Stimulated activated effector memory CD8-positive, alpha-beta T cell treated with anti-CD3 and anti-CD28 coated beads, Interleukin-12 subunit alpha, Interleukin-12 subunit beta, amount 100 ng/mL, for 72 hours (primary cell): Measurements from ENCODE around the gene FHAD1.

ENCODE experiments used
- ATAC-seq: fragments of 150-1000 bp; cut with Tn5 transposase; 2 replicates; pipeline ENCODE4 v1.10.0; 2021
- DNase-seq, 2 donors: peaks; one replicate each; pipeline ENCODE4 v3.0.0; 2021 to 2022; ENCODE audit warnings: low spot score in 2 of 2
- H3K27ac Mint-ChIP-seq: one replicate; pipeline ENCODE4 v1.8.0; 2022; ENCODE audit warnings: mild to moderate bottlenecking, mixed read lengths
- H3K36me3 Mint-ChIP-seq: one replicate; pipeline ENCODE4 v1.8.0; 2022; ENCODE audit warnings: mild to moderate bottlenecking, mixed read lengths
- H3K4me1 Mint-ChIP-seq: one replicate; pipeline ENCODE4 v1.8.0; 2022; ENCODE audit warnings: mixed read lengths
- H3K4me3 Mint-ChIP-seq: one replicate; pipeline ENCODE4 v1.8.0; 2022; ENCODE audit warnings: mild to moderate bottlenecking, mixed read lengths
- H3K9me3 Mint-ChIP-seq: one replicate; pipeline ENCODE4 v1.8.0; 2022; ENCODE audit warnings: mixed read lengths

FHAD1 gene

DNA sequence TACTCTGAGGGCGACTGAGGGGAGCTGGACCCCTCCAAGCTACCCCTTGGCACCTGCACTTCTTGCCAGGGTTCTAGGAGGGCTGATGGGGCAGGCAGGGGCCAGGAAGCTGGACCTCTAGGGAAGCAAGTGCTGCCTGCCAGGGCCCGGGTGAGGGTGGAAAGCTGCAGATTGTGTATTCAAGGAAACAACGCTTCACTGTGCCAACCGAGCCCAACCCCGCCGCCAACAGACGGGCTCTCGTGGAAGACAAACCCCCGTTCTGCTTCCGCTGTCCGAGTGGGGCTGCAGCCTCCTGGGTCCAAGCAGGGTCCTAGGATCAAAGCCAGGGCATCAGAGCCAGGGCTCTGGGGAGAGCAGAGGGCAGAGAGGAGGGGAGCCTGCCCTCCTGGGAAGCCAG, 165.8 kb downstream of the FHAD1 start:
- Mint-ChIP-seq H3K27ac (peak overlapping the region; percentile 94), H3K4me3 (peak overlapping the region; percentile 96), H3K9me3 (no peaks in the 10 kb centered on the region), H3K36me3 (peaks cover 64% of the 10 kb centered on the region), H3K4me1 (peaks cover 80% of the 10 kb centered on the region)
- no peak for ATAC-seq
- no peak for DNase-seq

DNA sequence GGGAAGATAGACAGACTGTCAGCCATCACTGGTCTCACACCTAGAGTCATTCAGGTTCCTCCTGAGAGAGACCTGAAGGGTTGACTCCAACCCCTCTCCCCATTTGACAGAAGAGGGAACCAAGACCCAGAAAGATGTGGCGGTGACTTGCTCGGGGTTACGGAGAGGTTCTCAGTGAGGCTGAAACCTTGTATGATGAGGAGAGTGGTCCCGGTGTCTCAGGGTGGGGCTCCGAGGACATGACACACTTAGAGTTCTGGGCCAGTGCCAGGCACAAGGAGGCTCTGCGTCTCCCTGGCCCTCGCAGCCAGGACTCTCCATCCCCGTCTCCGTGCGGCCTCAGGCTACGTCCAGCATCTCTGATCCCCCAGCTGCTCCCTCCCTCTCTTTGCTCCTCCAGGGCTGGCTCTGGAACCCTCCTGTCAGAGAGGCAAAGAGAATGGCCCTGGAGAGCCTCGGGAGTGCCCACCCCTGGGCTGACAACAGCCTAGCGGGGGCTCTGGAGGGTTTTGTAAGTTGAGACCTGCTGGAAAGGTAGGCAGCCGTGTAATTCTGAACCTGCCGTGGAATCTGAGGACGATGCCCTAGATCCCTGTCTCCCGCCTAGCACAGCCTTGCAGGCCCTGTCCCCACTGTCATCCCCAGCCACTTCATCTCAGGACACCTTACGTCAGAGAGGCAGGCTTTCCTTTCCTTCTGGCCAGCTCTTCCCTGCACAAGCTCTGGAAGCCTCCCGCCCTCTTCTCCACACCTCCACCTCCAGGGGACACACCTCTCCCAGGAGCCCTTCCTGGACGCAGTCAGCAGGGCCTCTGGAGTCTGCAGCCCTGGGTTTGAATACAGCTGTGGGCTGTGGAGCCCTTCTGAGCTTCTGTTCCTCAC, 166.8 kb downstream of the FHAD1 start:
- H3K36me3 Mint-ChIP-seq: peaks cover 74% of the 10 kb centered on the region
- peak overlapping the region; percentile 96 for H3K4me3 Mint-ChIP-seq
- no peaks in the 10 kb centered on the region for H3K9me3 Mint-ChIP-seq
- DNase-seq (no peak), ATAC-seq (no peak)
- peaks cover 81% of the 10 kb centered on the region for H3K4me1 Mint-ChIP-seq
- peak overlapping the region; percentile 94 for H3K27ac Mint-ChIP-seq

DNA sequence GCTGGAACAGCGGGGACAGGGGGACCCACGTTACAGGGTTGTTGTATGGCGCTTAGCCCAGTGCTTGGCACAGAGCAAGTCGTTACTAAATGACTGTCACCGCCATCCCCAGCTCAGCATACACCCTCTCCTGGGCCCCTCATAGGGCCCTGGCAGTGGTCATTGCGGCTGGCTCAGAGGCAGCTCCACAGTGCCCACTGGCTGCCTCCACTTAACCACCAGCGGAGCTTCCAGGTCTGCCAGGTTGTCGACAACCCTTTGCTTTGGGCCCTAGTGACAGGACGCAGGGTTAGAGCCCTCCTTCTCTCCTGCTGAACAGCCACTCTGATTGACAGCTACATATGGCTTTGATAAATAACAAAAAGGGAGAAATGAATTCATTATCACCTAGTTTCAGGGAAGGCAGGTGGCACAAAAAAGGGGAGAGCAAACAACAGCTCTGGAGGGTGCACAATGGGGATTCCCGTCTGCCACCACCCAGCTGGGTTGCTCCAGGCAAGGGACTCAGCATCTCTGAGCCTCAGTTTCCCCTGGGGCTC, 167.5 kb downstream of the FHAD1 start:
- ATAC-seq (no peak), DNase-seq (no peak)
- Mint-ChIP-seq H3K4me3 (peak overlapping the region; percentile 96), H3K27ac (no peak overlapping the region), H3K4me1 (peaks cover 78% of the 10 kb centered on the region), H3K9me3 (no peaks in the 10 kb centered on the region), H3K36me3 (peaks cover 75% of the 10 kb centered on the region)

DNA sequence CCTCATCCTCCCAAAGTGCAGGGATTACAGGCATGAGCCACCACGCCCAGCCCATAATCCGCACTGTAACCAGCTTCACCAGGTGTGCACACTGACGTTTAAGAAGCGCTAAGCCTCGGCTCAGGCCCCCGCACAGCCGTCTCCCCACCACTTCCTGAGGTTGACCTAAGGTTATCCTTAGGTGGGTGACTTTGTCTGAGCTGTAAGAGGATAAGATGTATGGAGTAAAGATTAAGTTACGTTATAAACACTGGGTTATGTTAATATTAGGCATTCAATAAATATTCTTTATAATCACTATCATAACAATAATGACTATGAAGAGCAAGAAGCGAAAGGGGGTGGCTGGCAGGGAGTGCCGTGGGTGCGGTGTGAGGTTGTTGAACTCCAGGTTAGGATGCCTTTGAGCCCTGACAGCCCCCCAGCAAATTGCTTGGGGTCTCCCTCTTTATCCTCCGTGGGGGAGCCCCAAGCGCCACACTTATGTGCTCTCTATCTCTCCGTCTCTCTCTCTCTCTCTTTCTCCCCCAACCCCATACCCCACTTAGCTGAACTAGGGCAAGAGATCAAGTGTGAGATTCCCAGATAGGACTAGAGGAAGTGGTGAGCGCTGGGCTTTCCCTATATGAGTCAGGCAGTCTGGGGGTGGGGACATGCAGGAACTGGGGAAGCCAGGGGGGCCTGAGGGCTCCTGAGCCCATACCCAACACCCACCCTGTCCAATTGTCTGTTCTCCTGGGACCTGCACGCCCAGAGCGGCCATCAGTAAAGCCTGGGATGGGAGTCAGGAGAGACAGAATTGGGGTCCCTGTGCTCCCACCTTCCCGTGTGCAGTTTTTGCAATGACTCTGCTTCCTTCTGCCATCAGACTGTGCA, 170.3 kb downstream of the FHAD1 start:
- Mint-ChIP-seq H3K4me3 (peak overlapping the region; percentile 71), H3K36me3 (peaks cover 76% of the 10 kb centered on the region), H3K9me3 (no peaks in the 10 kb centered on the region), H3K4me1 (peaks cover 86% of the 10 kb centered on the region), H3K27ac (peak overlapping the region; percentile 70)
- ATAC-seq (peak; percentile 74), DNase-seq (peak in 1 of 2 donors; percentile 79)

DNA sequence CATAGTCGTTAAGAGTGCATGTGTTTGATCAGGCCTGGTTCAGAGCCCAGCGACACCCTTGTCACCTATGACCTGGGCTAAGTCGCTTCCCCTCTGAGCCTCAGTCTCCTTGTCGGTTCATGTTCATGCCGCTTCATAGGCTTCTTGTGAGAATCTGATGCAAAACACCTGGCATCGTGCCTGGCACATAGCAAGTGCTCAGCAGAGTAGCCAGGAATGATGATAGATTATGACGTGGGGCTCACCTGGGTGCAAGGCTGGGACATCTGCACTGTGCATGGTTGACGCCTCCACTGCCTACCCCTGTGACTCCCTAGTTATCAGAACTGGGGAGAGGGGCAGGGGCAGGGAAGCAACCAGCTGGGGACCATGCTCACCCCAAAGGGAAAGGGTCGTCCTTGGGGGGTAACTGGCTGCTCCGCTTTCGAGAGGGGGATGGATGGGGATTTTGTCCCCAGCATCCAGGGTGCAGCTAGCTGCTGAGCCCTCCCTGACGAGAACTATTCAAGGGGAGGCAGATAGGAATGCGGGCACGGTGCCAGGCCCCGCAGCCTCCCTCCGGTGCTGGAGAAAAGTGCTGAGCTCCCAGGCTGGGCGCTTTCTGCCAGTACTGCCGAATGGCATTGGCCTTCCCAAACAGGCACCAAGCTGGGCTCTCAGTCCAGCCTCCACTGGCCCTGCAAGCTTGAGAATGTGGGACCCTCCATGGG, 171.9 kb downstream of the FHAD1 start:
- Mint-ChIP-seq H3K4me3 (peak overlapping the region; percentile 71), H3K4me1 (peaks cover 78% of the 10 kb centered on the region), H3K36me3 (peaks cover 61% of the 10 kb centered on the region), H3K9me3 (no peaks in the 10 kb centered on the region), H3K27ac (peak overlapping the region; percentile 81)
- ATAC-seq (no peak), DNase-seq (no peak)

DNA sequence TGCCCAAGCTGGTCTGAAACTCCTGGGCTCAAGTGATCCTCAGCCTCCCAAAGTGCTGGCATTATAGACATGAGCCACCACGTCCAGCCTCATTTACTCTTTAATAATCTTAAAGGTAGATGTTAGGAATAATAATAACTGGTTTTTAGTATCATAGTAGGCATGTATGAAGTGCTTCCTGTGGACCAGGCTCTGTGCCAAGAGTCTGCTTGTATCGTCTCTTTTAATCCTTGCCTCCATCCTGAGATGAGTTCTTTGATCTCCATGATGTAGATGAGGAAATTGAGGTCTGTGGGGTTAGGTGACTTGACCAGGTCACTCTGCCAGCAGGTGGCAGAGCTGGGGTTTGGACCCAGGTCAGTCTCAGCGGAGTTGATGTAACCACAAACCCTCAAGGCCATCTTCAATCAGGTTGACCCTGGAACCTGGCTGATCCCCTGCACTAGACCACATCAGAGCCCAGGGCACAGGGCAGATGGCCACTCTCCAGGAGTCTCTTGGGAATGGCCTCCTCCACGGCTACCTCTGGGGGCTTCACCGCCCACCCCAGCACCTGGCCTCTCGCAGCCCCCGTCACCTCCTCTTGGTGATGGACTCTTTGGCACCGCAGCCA, 173.9 kb downstream of the FHAD1 start:
- ATAC-seq: no peak
- Mint-ChIP-seq H3K27ac (peak overlapping the region; percentile 79), H3K9me3 (no peaks in the 10 kb centered on the region), H3K36me3 (peaks cover 48% of the 10 kb centered on the region), H3K4me3 (no peak overlapping the region), H3K4me1 (peaks cover 71% of the 10 kb centered on the region)
- DNase-seq: no peak

DNA sequence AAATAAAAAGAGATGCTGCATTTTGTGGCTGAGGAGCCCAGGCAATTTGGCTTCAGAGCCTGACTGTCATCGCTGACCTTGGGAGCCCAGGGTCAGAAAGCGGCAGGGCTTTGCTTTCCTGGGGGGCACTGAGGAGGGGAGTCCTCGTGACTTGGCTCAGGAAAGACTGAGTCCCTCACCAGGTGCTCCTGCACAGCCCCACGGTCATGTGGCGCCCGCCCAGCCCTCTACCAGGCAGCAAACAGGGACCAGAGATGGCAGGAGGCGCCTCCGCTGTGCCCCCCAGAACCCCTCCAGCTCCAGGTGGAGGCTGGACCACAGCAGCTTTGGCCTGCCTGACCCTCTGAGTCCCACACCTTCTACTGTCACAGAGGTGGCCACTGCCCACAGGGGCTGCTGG, 175.8 kb downstream of the FHAD1 start:
- Mint-ChIP-seq H3K27ac (peak overlapping the region; percentile 79), H3K4me3 (no peak overlapping the region), H3K36me3 (peaks cover 52% of the 10 kb centered on the region), H3K4me1 (peaks cover 71% of the 10 kb centered on the region), H3K9me3 (no peaks in the 10 kb centered on the region)
- no peak for ATAC-seq
- no peak for DNase-seq

DNA sequence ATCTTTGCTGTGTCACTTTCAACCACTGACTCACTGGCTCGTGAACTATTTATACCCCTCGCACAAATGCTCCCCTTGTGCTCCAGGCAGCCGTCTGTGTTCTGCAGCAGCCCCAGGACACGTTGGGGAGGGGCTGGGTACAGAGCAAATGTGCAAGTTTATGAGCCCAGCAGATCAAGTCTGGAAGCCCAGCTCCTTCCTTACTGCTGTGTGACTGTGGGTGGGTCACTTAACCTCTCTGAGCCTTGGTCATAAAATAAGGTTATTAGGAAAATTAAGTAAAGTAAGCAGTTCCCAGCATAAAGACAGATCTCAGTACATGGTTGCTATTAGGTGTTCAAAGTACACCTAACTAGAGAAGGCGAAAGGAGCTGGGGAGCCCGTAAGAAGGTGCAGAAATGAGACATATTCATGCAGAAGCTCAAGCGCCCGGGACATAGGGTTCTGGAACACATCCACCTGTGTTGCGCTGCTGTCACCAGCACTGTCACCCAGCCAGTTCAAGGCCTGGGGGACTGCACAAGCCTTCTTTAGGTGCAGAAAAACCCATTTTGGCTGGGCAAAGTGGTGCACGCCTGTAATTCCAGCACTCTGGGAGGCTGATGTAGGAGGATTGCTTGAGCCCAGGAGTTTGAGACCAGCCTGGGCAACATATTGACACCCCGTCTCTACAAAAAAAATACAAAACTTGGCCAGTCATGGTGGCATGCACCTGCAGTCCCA, 176.5 kb downstream of the FHAD1 start:
- H3K9me3 Mint-ChIP-seq: no peaks in the 10 kb centered on the region
- H3K36me3 Mint-ChIP-seq: peaks cover 52% of the 10 kb centered on the region
- DNase-seq (no peak), ATAC-seq (no peak)
- peaks cover 72% of the 10 kb centered on the region for H3K4me1 Mint-ChIP-seq
- peak overlapping the region; percentile 81 for H3K27ac Mint-ChIP-seq
- H3K4me3 Mint-ChIP-seq: no peak overlapping the region

DNA sequence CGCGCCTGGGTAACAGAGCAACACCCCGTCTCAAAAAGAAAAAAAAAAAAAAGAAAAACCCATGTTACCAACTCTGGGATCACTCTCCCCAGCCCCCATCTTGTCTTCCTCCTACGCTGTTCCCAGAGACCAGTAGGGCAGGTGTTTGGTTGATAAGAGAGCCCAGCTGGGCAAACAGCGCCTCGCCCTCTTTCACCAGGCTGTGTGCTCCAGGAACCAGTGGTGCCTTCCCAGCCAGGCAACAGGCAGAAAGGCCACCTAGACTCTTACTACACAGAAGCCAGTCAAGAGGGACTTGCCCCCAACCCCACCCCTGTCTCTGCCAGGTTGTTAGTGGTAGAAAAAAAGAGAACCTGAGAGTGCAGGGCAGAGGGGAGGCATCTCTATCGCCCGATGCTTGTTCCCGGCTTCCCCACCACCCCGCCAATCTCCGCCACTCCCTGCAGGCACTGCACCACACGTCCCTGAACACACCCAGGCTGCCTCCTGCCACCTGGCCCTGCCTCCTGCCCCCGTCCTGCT, 177.2 kb downstream of the FHAD1 start:
- Mint-ChIP-seq H3K9me3 (no peaks in the 10 kb centered on the region), H3K4me1 (peaks cover 66% of the 10 kb centered on the region), H3K36me3 (peaks cover 52% of the 10 kb centered on the region), H3K4me3 (no peak overlapping the region), H3K27ac (peak overlapping the region; percentile 81)
- no peak for ATAC-seq
- DNase-seq: no peak

DNA sequence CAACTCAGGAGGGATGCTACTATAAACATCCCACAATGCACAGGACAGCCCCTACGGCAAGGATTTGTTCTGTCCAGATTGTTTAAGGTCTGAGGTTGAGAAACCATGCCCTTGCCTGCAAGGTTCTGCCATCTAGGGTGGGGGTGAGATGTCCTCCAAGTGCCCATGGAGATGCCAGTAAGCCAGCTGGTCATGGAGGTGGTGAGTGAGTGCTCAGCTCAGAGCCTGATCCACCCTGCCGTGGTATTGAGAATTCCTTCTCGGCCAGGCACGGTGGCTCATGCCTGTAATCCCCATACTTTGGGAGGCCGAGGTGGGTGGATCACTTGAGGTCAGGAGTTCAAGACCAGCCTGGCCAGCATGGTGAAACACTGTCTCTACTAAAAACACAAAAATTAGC, 178.0 kb downstream of the FHAD1 start:
- peaks cover 66% of the 10 kb centered on the region for H3K4me1 Mint-ChIP-seq
- no peak overlapping the region for H3K4me3 Mint-ChIP-seq
- DNase-seq (no peak), ATAC-seq (no peak)
- no peaks in the 10 kb centered on the region for H3K9me3 Mint-ChIP-seq
- H3K36me3 Mint-ChIP-seq: peaks cover 56% of the 10 kb centered on the region
- H3K27ac Mint-ChIP-seq: peak overlapping the region; percentile 81

DNA sequence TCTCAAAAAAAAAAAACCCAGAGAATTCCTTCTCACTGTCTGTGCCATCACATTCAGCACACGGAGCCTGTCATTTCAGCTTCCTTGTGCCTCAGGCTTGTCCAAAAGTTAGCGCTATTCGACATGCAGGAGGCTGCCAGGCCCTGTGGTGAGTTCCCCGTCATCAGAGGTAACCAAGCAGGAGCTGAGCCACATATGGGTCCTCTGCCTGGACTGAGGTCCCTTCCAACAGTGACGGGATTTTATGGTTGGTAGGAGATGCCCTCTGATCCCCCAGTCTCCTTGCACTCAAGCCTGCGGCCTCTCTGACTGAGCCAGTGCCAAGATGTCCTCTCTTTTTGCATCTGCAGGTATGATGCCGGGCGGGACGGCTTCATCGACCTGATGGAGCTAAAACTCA, 178.5 kb downstream of the FHAD1 start:
- peak overlapping the region; percentile 96 for H3K27ac Mint-ChIP-seq
- peaks cover 57% of the 10 kb centered on the region for H3K36me3 Mint-ChIP-seq
- DNase-seq: no peak
- no peaks in the 10 kb centered on the region for H3K9me3 Mint-ChIP-seq
- no peak for ATAC-seq
- no peak overlapping the region for H3K4me3 Mint-ChIP-seq
- H3K4me1 Mint-ChIP-seq: peaks cover 68% of the 10 kb centered on the region

DNA sequence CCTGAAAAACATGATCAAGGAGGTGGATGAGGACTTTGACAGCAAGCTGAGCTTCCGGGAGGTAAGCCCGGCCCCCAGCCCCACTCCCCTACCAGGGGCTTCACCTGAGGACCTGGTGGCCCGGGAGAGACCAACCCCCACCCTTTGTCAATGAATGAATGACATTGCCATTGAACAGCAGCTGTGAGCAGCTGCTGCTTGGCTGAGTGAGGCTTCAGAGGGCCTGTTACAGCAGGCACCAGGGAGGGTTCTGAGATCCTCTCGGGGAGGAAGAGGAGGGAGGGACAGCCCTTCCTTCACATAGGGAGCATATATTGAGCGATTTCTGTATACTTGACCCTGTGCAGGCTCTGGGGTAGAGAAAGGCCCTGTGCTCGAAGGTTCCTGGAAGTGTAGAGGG, 178.9 kb downstream of the FHAD1 start:
- H3K27ac Mint-ChIP-seq: peak overlapping the region; percentile 96
- no peak for DNase-seq
- no peak for ATAC-seq
- peaks cover 61% of the 10 kb centered on the region for H3K36me3 Mint-ChIP-seq
- H3K9me3 Mint-ChIP-seq: no peaks in the 10 kb centered on the region
- peaks cover 65% of the 10 kb centered on the region for H3K4me1 Mint-ChIP-seq
- H3K4me3 Mint-ChIP-seq: peak overlapping the region; percentile 36

DNA sequence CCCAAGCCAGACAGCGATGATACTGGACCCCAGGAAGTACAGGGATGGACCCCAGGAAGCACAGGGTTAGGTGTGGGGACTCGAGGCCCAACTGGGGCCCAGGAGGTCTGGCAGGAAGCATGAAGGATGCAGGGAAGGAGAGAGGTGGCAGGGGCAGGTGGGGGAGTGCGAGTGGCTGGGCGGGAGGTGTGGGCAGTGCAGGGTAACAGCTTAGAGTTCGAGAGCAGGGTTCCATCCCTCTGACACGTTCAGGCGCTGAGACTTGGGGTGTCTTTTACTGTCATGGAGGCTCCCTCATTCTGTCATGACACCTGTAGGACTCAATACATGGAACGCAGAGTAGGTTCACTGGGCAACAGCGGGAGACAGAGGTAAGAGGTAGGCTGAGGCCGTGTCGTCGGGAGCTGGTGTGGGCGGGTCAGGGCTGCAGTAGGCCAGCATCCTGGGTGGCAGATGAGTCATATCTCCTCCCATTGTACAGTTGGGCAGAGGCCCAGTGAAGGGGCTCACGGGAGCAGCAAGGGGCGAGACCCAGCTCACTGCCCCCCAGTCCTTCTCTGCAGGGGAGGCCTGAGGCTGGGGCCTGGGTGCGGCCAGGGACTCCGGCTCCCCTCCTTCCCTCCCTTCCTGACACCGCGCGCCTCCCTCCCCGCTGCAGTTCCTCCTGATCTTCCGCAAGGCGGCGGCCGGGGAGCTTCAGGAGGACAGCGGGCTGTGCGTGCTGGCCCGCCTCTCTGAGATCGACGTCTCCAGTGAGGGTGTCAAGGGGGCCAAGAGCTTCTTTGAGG, 179.7 kb downstream of the FHAD1 start:
- H3K4me3 Mint-ChIP-seq: peak overlapping the region; percentile 36
- H3K9me3 Mint-ChIP-seq: no peaks in the 10 kb centered on the region
- peak overlapping the region; percentile 96 for H3K27ac Mint-ChIP-seq
- H3K4me1 Mint-ChIP-seq: peaks cover 58% of the 10 kb centered on the region
- ATAC-seq: peak; percentile 45
- H3K36me3 Mint-ChIP-seq: peaks cover 64% of the 10 kb centered on the region
- DNase-seq: no peak
